Thyroid gland (tissue), 4 donors: ENCODE data around the gene SMTN. TPM values are rescaled to one million over a fixed set of nuclear protein-coding genes. Genes with fewer than 3 reads are reported as not detected.
"Not testable (repeated sequence)": the region's sequence is repeated elsewhere in the genome, so short reads cannot be mapped to it uniquely, and the experiment has no call there.

Experiments
- DNase-seq, 2 donors: peaks; one replicate each; pipeline ENCODE4 v3.0.0-alpha.2; 2019
- H3K27ac ChIP-seq, 3 donors: fragments of 200-600 bp; sonication (generic); 1 replicate in 2 of 3; 2 replicates in 1 of 3; pipeline ENCODE4 v1.5.1; 2016 to 2019; ENCODE audit warnings: mild to moderate bottlenecking in 1 of 3, moderate library complexity in 1 of 3
- H3K27me3 ChIP-seq: fragments of 200-600 bp; sonication (generic); one replicate; pipeline ENCODE4 v1.5.1; 2019
- H3K36me3 ChIP-seq, 2 donors: fragments of 200-600 bp; sonication (generic); one replicate each; pipeline ENCODE4 v1.5.1; 2016 to 2019
- H3K4me1 ChIP-seq, 2 donors: fragments of 200-600 bp; sonication (generic); one replicate each; pipeline ENCODE4 v1.5.1; 2017 to 2019
- H3K4me3 ChIP-seq, 3 donors: fragments of 200-600 bp; sonication (generic); replicated peaks in 1 of 3; 1 replicate in 2 of 3; 2 replicates in 1 of 3; pipeline ENCODE4 v1.5.1; 2016; ENCODE audit warnings: mild to moderate bottlenecking in 1 of 3
- H3K9me3 ChIP-seq: fragments of 200-600 bp; sonication (generic); one replicate; pipeline ENCODE4 v1.5.1; 2017
- CTCF ChIP-seq, 6 experiments: fragments of 200-600 bp in 3 of 6; fragments of 450-650 bp in 3 of 6; sonication (generic) in 3 of 6; IDR thresholded peaks; one replicate each; pipeline ENCODE4 v1.5.1; 2016 to 2019; ENCODE audit warnings: antibody characterized with exemption in 6 of 6, mild to moderate bottlenecking in 2 of 6, inconsistent platforms in 1 of 6, moderate library complexity in 1 of 6
- POLR2A ChIP-seq, 2 donors: fragments of 450-650 bp; IDR thresholded peaks; one replicate each; pipeline ENCODE4 v1.6.1; 2017; ENCODE audit warnings: antibody characterized with exemption in 2 of 2, mild to moderate bottlenecking in 2 of 2, moderate library complexity in 1 of 2
- WGBS, 2 donors: methylation state at CpG; one replicate each; pipeline ENCODE4 v1.1.5; 2017; 5-methylcytosine and 5-hydroxymethylcytosine counted together
- intact Hi-C: fragments of 100-400 bp; cut with DNase I; formaldehyde crosslinking; loops from one replicate; pipeline ENCODE4 v1.15.1; 2023
- total RNA-seq, 4 donors: library from RNA; depleted of rRNA; stranded (reverse); fragments of >200 nt; gene quantifications; one replicate each; pipeline ENCODE4 v1.2.3, GENCODE V29; 2016

SMTN gene
- total RNA-seq, 4 donors from 2014 or later = 46.2 to 60.3 (median 54.2) TPM

GRCh38 chr22:31048570-31048969 lies 32.5 kb upstream of the SMTN start:
- WGBS, 2 donors = 96 to 97% methylated on average over 4 of the region's 4 CpGs
- no peak for DNase-seq
- H3K27me3 ChIP-seq = no peaks in the 10 kb centered on the region
- H3K9me3 ChIP-seq = no peaks in the 10 kb centered on the region
- intact Hi-C loops = no loop called here
- no peak overlapping the region for H3K27ac ChIP-seq
- peaks cover 0 to 32% of the 10 kb centered on the region in 2 donors for H3K4me1 ChIP-seq
- H3K4me3 ChIP-seq = no peak overlapping the region
- TF ChIP-seq CTCF (IDR thresholded peaks at IDR 0.05) (no peak), POLR2A (IDR thresholded peaks at IDR 0.05) (no peak)
- H3K36me3 ChIP-seq = no peaks in the 10 kb centered on the region

GRCh38 chr22:31049815-31050420 lies 31.2 kb upstream of the SMTN start:
- TF ChIP-seq CTCF (IDR thresholded peaks at IDR 0.05) (no peak), POLR2A (IDR thresholded peaks at IDR 0.05) (no peak)
- no peak for DNase-seq
- Histone ChIP-seq H3K27ac (no peak overlapping the region), H3K4me3 (no peak overlapping the region), H3K27me3 (no peaks in the 10 kb centered on the region), H3K36me3 (no peaks in the 10 kb centered on the region), H3K9me3 (no peaks in the 10 kb centered on the region), H3K4me1 (peaks cover under 1 to 25% of the 10 kb centered on the region in 2 donors)
- 74 to 75% methylated on average over 3 of the region's 3 CpGs for WGBS, 2 donors
- intact Hi-C loops = no loop called here

GRCh38 chr22:31055117-31055634 lies 25.9 kb upstream of the SMTN start:
- no peaks in the 10 kb centered on the region for H3K9me3 ChIP-seq
- H3K27me3 ChIP-seq = no peaks in the 10 kb centered on the region
- H3K27ac ChIP-seq = peak overlapping the region; percentile 38 to 69 (median 59)
- H3K4me1 ChIP-seq = peaks cover 6 to 12% of the 10 kb centered on the region in 2 donors
- WGBS, 2 donors = 48 to 50% methylated on average over 5 of the region's 5 CpGs
- H3K4me3 ChIP-seq = no peak overlapping the region
- no peak for DNase-seq
- H3K36me3 ChIP-seq = no peaks in the 10 kb centered on the region
- no peak for TF ChIP-seq CTCF (IDR thresholded peaks at IDR 0.05)
- TF ChIP-seq POLR2A (IDR thresholded peaks at IDR 0.05) = no peak
- intact Hi-C loops = no loop called here

GRCh38 chr22:31055635-31056159 lies 25.4 kb upstream of the SMTN start:
- no peak for TF ChIP-seq POLR2A (IDR thresholded peaks at IDR 0.05)
- no peak for TF ChIP-seq CTCF (IDR thresholded peaks at IDR 0.05)
- Histone ChIP-seq H3K4me3 (no peak overlapping the region), H3K9me3 (no peaks in the 10 kb centered on the region), H3K4me1 (peaks cover 6 to 12% of the 10 kb centered on the region in 2 donors), H3K27ac (peak overlapping the region in 2 of 3 donors; percentile 59 to 69), H3K36me3 (no peaks in the 10 kb centered on the region), H3K27me3 (no peaks in the 10 kb centered on the region)
- DNase-seq = peak; percentile 89 to 91
- 26 to 38% methylated on average over 7 to 11 of the region's 13 CpGs for WGBS, 2 donors
- intact Hi-C loops = no loop called here

GRCh38 chr22:31056986-31057599 lies 24.0 kb upstream of the SMTN start:
- no peak for DNase-seq
- Histone ChIP-seq H3K4me3 (no peak overlapping the region), H3K27me3 (no peaks in the 10 kb centered on the region), H3K9me3 (no peaks in the 10 kb centered on the region), H3K36me3 (no peaks in the 10 kb centered on the region), H3K27ac (peak overlapping the region in 1 of 3 donors; percentile 14), H3K4me1 (peaks cover 6 to 12% of the 10 kb centered on the region in 2 donors)
- intact Hi-C loops = no loop called here
- TF ChIP-seq POLR2A (IDR thresholded peaks at IDR 0.05) = no peak
- TF ChIP-seq CTCF (IDR thresholded peaks at IDR 0.05) = no peak
- 83 to 88% methylated on average over 5 of the region's 5 CpGs for WGBS, 2 donors

GRCh38 chr22:31059663-31060062 lies 21.5 kb upstream of the SMTN start:
- H3K36me3 ChIP-seq, H3K27ac ChIP-seq, DNase-seq, H3K9me3 ChIP-seq, H3K4me3 ChIP-seq, intact Hi-C loops, H3K27me3 ChIP-seq: not testable (repeated sequence)
- WGBS, 2 donors = 66 to 71% methylated on average over 6 of the region's 6 CpGs
- peaks cover 6 to 12% of the 10 kb centered on the region in 2 donors for H3K4me1 ChIP-seq
